GM19351 (cell line): ENCODE measurements around the gene MMS19.
A peak's percentile ranks its signal among the peaks of the same experiment; 100 is the strongest.
"Not testable (repeated sequence)": the region's sequence is repeated elsewhere in the genome, so short reads cannot be mapped to it uniquely, and the experiment has no call there.

ENCODE experiments used
- ATAC-seq: cut with Tn5 transposase; IDR thresholded peaks from one replicate; pipeline ENCODE4 v1.9.1; 2021; ENCODE audit warnings: mild to moderate bottlenecking, moderate library complexity; ENCODE audit not compliant: unreplicated experiment

MMS19 gene

GRCh38 chr10:97434055-97434454 is 64.2 kb downstream of the MMS19 start:
- no peak for ATAC-seq

- no peak for ATAC-seq
Observed at GRCh38 chr10:97428572-97428981, 69.6 kb downstream of the MMS19 start.

GRCh38 chr10:97427571-97428179 is 70.5 kb downstream of the MMS19 start:
- ATAC-seq, result no peak

DNA sequence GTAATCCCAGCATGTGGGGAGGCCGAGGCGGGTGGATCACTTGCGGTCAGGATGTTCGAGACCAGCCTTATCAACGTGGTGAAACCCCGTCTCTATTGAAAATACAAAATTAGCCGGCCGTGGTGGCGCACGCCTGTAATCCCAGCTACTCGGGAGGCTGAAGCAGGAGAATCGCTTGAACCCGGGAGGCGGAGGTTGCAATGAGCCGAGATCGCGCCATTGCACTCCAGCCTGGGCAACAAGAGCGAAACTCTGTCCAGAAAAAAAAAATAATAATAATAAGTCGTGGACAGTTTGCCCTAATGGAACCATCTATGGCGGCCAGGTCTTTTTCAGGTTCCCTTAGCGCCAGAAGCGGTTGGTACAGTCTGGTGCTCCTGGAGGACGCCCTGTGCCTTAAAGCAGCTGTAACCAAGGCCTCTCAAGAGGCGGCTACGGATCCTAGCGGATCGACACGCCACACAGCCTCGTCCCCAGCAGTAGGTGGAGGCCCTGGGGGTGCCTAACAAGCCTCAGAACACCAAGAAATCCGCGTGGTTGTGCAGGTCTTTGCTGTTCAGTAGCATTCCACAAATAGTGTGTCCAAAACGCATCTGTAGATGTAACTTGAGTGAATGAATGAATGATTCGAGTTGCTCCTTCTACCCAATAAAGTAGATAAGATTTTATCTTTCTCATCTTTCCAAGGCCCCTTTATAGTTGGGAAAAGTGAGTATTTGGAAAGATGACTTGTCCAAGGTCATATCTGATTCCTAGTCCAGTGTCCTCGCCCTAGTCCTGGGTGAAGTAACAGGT is 71.2 kb downstream of the MMS19 start:
- ATAC-seq, result no peak

- ATAC-seq, result peak; percentile 76
Observed at GRCh38 chr10:97425964-97426775, 72.1 kb downstream of the MMS19 start, which contains the start of gene PGAM1. Gene PGAM1, plus strand, starts transcription at chr10:97426191. Its CDS starts 117 bp downstream, at chr10:97426308.

- ATAC-seq, result not testable (repeated sequence)
Observed at GRCh38 chr10:97423757-97424098, 74.5 kb downstream of the MMS19 start.

DNA sequence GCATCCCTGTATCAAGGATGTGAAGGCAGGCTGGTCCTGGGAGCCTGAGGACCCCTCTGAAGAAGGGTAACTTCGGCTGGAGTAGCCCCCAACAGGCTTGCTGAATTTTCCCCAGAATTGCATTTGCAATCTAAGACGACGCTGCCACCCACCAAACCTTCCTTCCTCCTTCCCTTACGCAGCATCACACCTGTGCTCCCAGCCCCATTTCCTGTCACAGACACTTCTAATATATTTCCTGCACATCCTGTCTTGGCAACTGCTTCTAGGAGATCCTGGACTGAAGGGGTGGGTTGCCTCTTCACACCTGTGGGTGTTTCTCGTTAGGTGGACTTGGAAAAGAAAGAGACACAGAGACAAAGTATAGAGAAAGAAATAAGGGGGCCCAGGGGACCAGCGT is 81.7 kb downstream of the MMS19 start:
- no peak for ATAC-seq

DNA sequence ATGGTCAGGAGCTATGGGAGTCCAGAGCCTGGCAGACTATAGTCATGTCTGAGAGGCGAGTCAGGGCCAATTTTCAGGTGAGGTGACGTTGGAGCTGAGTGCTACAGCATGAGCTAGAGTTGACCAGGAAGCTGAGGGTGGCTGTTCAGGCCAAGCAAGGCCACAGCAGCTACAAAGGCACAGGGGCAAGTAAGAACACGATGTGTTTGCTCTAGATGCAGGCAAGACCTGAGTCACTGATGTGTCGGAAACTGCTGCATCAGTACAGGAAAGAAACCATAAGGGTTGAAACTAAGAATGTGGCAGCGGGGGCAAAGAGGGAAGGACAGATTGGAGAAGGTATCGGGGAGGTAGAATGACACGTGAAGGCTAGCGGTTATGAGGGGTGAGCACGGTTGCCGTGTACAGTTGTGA is 85.3 kb downstream of the MMS19 start:
- peak; percentile 80 for ATAC-seq

GRCh38 chr10:97411406-97411805 is 86.8 kb downstream of the MMS19 start:
- ATAC-seq, result no peak

GRCh38 chr10:97408496-97408992 is 89.7 kb downstream of the MMS19 start:
- ATAC-seq, result no peak
